K562 (cell line): ENCODE data around the gene LST1. TPM values are rescaled to one million over a fixed set of nuclear protein-coding genes. Genes with fewer than 3 reads are reported as not detected.

ENCODE experiments used
- KLF1 ChIP-seq: fragments of 450-650 bp; IDR thresholded peaks from 2 replicates; pipeline ENCODE4 v1.6.1; 2016; ENCODE audit warnings: missing genetic modification characterization, missing compliant biosample characterization
- KLF6 ChIP-seq: fragments of 250-450 bp; sonication (Bioruptor Pico); IDR thresholded peaks from 2 replicates; pipeline ENCODE4 v1.4.0; 2020; ENCODE audit warnings: mild to moderate bottlenecking, moderate library complexity, borderline replicate concordance
- MAFK ChIP-seq: IDR thresholded peaks from 2 replicates; pipeline ENCODE4 v1.6.1; 2011; ENCODE audit warnings: low read length, improper control_type of control experiment
- MAZ ChIP-seq, 2 experiments: fragments of 450-650 bp in 1 of 2; sonication (generic) in 1 of 2; formaldehyde crosslinking; IDR thresholded peaks in 1 of 2; conservative IDR thresholded peaks in 1 of 2; 2 replicates each; pipeline versions ENCODE4 v1.4.0 to v1.5.0; 2020; ENCODE audit warnings: mild to moderate bottlenecking in 1 of 2, missing genetic modification reagents in 1 of 2
- MEF2A ChIP-seq: IDR thresholded peaks from 2 replicates; pipeline ENCODE4 v1.6.1; 2011; ENCODE audit warnings: low read depth, mild to moderate bottlenecking, low read length, moderate library complexity; ENCODE audit not compliant: control insufficient read depth
- NFATC3 ChIP-seq: fragments of 450-650 bp; IDR thresholded peaks from 2 replicates; pipeline ENCODE4 v1.6.1; 2017; ENCODE audit warnings: mild to moderate bottlenecking
- SIN3A ChIP-seq, 2 experiments: fragments of 150-350 bp in 1 of 2; IDR thresholded peaks; 2 replicates each; pipeline ENCODE4 v1.6.1; 2011 to 2016; ENCODE audit warnings: borderline replicate concordance in 2 of 2, low read depth in 2 of 2, low read length in 2 of 2, mild to moderate bottlenecking in 2 of 2, moderate library complexity in 2 of 2; ENCODE audit not compliant: control insufficient read depth in 1 of 2
- polyA plus RNA-seq, 8 experiments: library from polyadenylated mRNA; depleted of rRNA in 4 of 8; stranded (reverse) in 5 of 8; unstranded in 3 of 8; fragments of >200 nt; fragmentation: Nextera tagmentation in 2 of 8; fragmentation: Illumina TruSeq in 1 of 8; extraction: Ambion mirVana in 2 of 8; extraction: Trizol in 1 of 8; gene quantifications; 2 replicates each; pipeline versions ENCODE4 v1.2.1 to v1.2.3, GENCODE V29; 2011 to 2014; ENCODE audit warnings: inconsistent platforms in 1 of 8, missing spikeins in 1 of 8
- total RNA-seq, 7 experiments: library from RNA; depleted of rRNA in 6 of 7; stranded (reverse); fragments of >200 nt in 6 of 7; fragmentation: Illumina TruSeq in 2 of 7; extraction: Trizol in 2 of 7; gene quantifications; 2 replicates each; pipeline versions ENCODE4 v1.2.1 to v1.2.3, GENCODE V29; 2011 to 2021; ENCODE audit warnings: low replicate concordance in 1 of 7
- TF ChIP-seq, protein P1 (sequence below), 2 experiments: fragments of 450-650 bp; formaldehyde crosslinking in 1 of 2; IDR thresholded peaks; 2 replicates each; pipeline versions ENCODE4 v1.4.0 to v1.6.1; 2014 to 2020; ENCODE audit warnings: mild to moderate bottlenecking in 2 of 2, borderline replicate concordance in 1 of 2, low read depth in 1 of 2
- TF ChIP-seq, protein P2 (sequence below), 2 experiments: fragments of 450-650 bp in 1 of 2; IDR thresholded peaks; 2 replicates each; pipeline ENCODE4 v1.6.1; 2011 to 2017; ENCODE audit warnings: low read depth in 2 of 2, antibody characterized with exemption in 1 of 2, borderline replicate concordance in 1 of 2, low read length in 1 of 2, mild to moderate bottlenecking in 1 of 2, mixed read lengths in 1 of 2; ENCODE audit not compliant: control insufficient read depth in 1 of 2

Gene LST1
- total and polyA plus RNA-seq, 9 of the 15 experiments (the other 6 are each of a cell fraction or from before 2014, with no cell fraction given): 0.82 to 7.8 (median 1.7) TPM

DNA sequence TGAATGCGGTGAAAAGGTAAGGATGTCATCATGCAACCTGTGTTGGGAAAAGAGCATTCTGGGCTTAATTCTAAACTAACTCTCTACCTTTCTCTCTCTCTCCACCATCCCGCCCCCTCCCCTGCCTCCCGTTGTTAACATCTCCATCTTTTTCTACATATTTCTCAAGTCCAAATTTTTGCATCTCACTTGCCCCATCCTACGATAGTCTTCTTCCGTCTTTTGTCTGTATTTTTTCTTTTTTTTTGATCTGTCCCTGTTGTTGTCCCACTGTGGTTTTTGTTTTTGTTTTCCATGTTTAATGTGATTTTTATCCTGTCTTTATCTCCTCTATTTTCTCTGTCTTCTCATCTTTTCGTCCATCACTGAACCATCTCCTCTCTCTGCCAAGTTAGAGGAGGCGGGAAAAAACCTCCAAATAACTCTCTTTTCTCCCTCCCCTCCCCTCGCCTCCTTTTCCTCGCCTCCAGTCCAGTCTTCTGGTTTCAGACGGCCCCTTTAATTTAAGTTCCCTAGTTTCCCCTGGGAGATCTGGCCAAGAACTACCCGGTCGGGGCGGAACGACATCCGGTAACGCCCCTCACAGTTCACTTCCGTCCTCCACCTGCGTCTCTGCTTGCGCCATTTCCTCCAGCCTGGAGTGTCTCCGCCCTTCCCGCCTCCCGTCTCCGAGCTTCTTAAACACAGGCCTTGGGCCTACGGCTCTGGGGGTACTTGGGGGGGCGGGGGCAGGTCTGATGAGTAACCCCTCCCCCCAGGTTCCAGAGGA lies 38.9 kb upstream of the LST1 start, which contains the start of gene NFKBIL1 (continued):
- TF ChIP-seq, protein P1, sequence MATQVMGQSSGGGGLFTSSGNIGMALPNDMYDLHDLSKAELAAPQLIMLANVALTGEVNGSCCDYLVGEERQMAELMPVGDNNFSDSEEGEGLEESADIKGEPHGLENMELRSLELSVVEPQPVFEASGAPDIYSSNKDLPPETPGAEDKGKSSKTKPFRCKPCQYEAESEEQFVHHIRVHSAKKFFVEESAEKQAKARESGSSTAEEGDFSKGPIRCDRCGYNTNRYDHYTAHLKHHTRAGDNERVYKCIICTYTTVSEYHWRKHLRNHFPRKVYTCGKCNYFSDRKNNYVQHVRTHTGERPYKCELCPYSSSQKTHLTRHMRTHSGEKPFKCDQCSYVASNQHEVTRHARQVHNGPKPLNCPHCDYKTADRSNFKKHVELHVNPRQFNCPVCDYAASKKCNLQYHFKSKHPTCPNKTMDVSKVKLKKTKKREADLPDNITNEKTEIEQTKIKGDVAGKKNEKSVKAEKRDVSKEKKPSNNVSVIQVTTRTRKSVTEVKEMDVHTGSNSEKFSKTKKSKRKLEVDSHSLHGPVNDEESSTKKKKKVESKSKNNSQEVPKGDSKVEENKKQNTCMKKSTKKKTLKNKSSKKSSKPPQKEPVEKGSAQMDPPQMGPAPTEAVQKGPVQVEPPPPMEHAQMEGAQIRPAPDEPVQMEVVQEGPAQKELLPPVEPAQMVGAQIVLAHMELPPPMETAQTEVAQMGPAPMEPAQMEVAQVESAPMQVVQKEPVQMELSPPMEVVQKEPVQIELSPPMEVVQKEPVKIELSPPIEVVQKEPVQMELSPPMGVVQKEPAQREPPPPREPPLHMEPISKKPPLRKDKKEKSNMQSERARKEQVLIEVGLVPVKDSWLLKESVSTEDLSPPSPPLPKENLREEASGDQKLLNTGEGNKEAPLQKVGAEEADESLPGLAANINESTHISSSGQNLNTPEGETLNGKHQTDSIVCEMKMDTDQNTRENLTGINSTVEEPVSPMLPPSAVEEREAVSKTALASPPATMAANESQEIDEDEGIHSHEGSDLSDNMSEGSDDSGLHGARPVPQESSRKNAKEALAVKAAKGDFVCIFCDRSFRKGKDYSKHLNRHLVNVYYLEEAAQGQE (IDR thresholded peaks at IDR 0.05; ENCODE audit: borderline replicate concordance): no peak
- TF ChIP-seq, protein P1 (CRISPR knock-in tag; IDR thresholded peaks at IDR 0.05; ENCODE audit: low read depth): peak; percentile 39; the same call in 1 of the 2 replicates
- TF ChIP-seq, protein P2, sequence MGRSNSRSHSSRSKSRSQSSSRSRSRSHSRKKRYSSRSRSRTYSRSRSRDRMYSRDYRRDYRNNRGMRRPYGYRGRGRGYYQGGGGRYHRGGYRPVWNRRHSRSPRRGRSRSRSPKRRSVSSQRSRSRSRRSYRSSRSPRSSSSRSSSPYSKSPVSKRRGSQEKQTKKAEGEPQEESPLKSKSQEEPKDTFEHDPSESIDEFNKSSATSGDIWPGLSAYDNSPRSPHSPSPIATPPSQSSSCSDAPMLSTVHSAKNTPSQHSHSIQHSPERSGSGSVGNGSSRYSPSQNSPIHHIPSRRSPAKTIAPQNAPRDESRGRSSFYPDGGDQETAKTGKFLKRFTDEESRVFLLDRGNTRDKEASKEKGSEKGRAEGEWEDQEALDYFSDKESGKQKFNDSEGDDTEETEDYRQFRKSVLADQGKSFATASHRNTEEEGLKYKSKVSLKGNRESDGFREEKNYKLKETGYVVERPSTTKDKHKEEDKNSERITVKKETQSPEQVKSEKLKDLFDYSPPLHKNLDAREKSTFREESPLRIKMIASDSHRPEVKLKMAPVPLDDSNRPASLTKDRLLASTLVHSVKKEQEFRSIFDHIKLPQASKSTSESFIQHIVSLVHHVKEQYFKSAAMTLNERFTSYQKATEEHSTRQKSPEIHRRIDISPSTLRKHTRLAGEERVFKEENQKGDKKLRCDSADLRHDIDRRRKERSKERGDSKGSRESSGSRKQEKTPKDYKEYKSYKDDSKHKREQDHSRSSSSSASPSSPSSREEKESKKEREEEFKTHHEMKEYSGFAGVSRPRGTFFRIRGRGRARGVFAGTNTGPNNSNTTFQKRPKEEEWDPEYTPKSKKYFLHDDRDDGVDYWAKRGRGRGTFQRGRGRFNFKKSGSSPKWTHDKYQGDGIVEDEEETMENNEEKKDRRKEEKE (IDR thresholded peaks at IDR 0.05; ENCODE audit: borderline replicate concordance in 1 of 2, control insufficient read depth in 1 of 2, low read depth in 2 of 2, low read length in 1 of 2): peak; percentile 40 to 95; a peak in 2 of 4 replicates
- TF ChIP-seq KLF6 (CRISPR knock-in tag) (peak; percentile 92), MAZ (CRISPR knock-in tag; conservative IDR thresholded peaks at IDR 0.05 in 1 of 2, IDR thresholded peaks at IDR 0.05 in 1 of 2) (peak in 1 of 2 experiments; percentile 85), MEF2A (no peak), NFATC3 (peak; percentile 93), SIN3A (IDR thresholded peaks at IDR 0.05; ENCODE audit: borderline replicate concordance in 2 of 2, control insufficient read depth in 1 of 2, low read depth in 2 of 2, low read length in 2 of 2) (peak in 1 of 2 experiments; percentile 34; a peak in 1 of 4 replicates), KLF1 (peak; percentile 93), MAFK (peak; percentile 27; the same call in 1 of the 2 replicates)
